GM23248 (cell line): ENCODE data around the gene LRP6.

ENCODE experiments used
- EZH2 ChIP-seq: fragments of 200-600 bp; sonication (generic); IDR thresholded peaks from 2 replicates; pipeline ENCODE4 v1.6.1; 2018; ENCODE audit warnings: antibody characterized with exemption, mild to moderate bottlenecking; ENCODE audit not compliant: insufficient read depth, poor library complexity, severe bottlenecking
- EZH2phosphoT487 ChIP-seq: fragments of 200-600 bp; sonication (generic); IDR thresholded peaks from 2 replicates; pipeline ENCODE4 v1.6.1; 2018; ENCODE audit warnings: antibody characterized with exemption, moderate library complexity, mild to moderate bottlenecking, low read depth; ENCODE audit not compliant: insufficient read depth

- TF ChIP-seq EZH2 (no peak), EZH2phosphoT487 (no peak)
Measured at GRCh38 chr12:12191008-12191407, 75.8 kb downstream of the LRP6 start.
